Endothelial cell of umbilical vein (primary cell): ENCODE results near the gene DENND1A. TPM values are rescaled to one million over a fixed set of nuclear protein-coding genes. Genes with fewer than 3 reads are reported as not detected.

Experiments used
- BruUV-seq: library from RNA; stranded (reverse); fragments of 400-500 nt; replicated peaks from 2 replicates; lab custom pipeline; 2021; lab: Mats Ljungman, UMichigan
- CTCF ChIA-PET: fragments of 300-600, 350-600 bp; sonication (Branson Sonifier 250); formaldehyde crosslinking; loops from one replicate; lab custom pipeline; 2021; ENCODE audit warnings: antibody characterized with exemption, inconsistent platforms; lab: Charles Lee
- POLR2A ChIA-PET: fragments of 300-600, 350-600 bp; sonication (Branson Sonifier 250); formaldehyde crosslinking; loops from one replicate; lab custom pipeline; 2021; ENCODE audit warnings: antibody characterized with exemption, inconsistent platforms; lab: Charles Lee
- DNase-seq: peaks from one replicate; pipeline ENCODE4 v3.0.0-alpha.2; 2011; ENCODE audit warnings: low read depth, low spot score
- FAIRE-seq: peaks from 2 replicates; lab custom pipeline; 2011; peaks lifted over from hg19 to GRCh38; lab: Jason Lieb, UNC
- H2AFZ ChIP-seq: 2 replicates; pipeline ENCODE4 v1.6.0; 2012; ENCODE audit warnings: low read depth, low read length, control low read depth, inconsistent platforms
- H3K27ac ChIP-seq: 2 replicates; pipeline ENCODE4 v1.5.1; 2011; ENCODE audit warnings: low read depth, mild to moderate bottlenecking, control low read depth, low read length, moderate library complexity; ENCODE audit not compliant: insufficient read depth
- H3K27me3 ChIP-seq, 2 experiments: 2 replicates each; pipeline versions ENCODE4 v1.6.0 to v1.6.1; 2011; ENCODE audit warnings: low read length in 2 of 2, mixed read lengths in 1 of 2; ENCODE audit not compliant: control insufficient read depth in 2 of 2, insufficient read depth in 2 of 2
- H3K36me3 ChIP-seq, 2 experiments: 2 replicates in 1 of 2; 3 replicates in 1 of 2; pipeline ENCODE4 v1.5.1; 2011; ENCODE audit warnings: low read length in 2 of 2, mild to moderate bottlenecking in 1 of 2, moderate library complexity in 1 of 2; ENCODE audit not compliant: control insufficient read depth in 2 of 2, insufficient read depth in 2 of 2; ENCODE audit errors: extremely low read depth in 1 of 2
- H3K4me1 ChIP-seq: 3 replicates; pipeline ENCODE4 v1.5.1; 2011; ENCODE audit warnings: mild to moderate bottlenecking, low read length; ENCODE audit not compliant: control insufficient read depth, insufficient read depth; ENCODE audit errors: extremely low read depth
- H3K4me2 ChIP-seq: 2 replicates; pipeline ENCODE4 v1.6.1; 2011; ENCODE audit warnings: low read length, control low read depth, mixed read lengths; ENCODE audit not compliant: insufficient read depth
- H3K4me3 ChIP-seq, 3 experiments: fragments of 200-600 bp in 1 of 3; sonication (generic), shearing (Covaris generic) in 1 of 3; replicated peaks in 1 of 3; 2 replicates each; pipeline ENCODE4 v1.5.1; 2011 to 2016; ENCODE audit warnings: control low read depth in 3 of 3, low read length in 3 of 3, mild to moderate bottlenecking in 2 of 3, inconsistent platforms in 1 of 3, low read depth in 1 of 3, moderate library complexity in 1 of 3; ENCODE audit not compliant: insufficient read depth in 1 of 3
- H3K79me2 ChIP-seq: 2 replicates; pipeline ENCODE4 v1.6.0; 2012; ENCODE audit warnings: low read length, inconsistent platforms; ENCODE audit not compliant: control insufficient read depth, insufficient read depth
- H3K9ac ChIP-seq: replicated peaks from 2 replicates; pipeline ENCODE3; 2011; ENCODE audit warnings: low read length, control low read depth; ENCODE audit not compliant: insufficient read depth; ENCODE audit errors: extremely low read depth
- H3K9me1 ChIP-seq: replicated peaks from 3 replicates; pipeline ENCODE4 v1.6.0; 2011; ENCODE audit warnings: mild to moderate bottlenecking, low read length; ENCODE audit not compliant: control insufficient read depth, insufficient read depth; ENCODE audit errors: extremely low read depth
- H3K9me3 ChIP-seq: replicated peaks from 2 replicates; pipeline ENCODE4 v1.5.1; 2012; ENCODE audit warnings: low read length, inconsistent platforms; ENCODE audit not compliant: control insufficient read depth, insufficient read depth
- H4K20me1 ChIP-seq: replicated peaks from 2 replicates; pipeline ENCODE3; 2011; ENCODE audit warnings: mild to moderate bottlenecking, low read length; ENCODE audit not compliant: control insufficient read depth, insufficient read depth; ENCODE audit errors: extremely low read depth
- CTCF ChIP-seq, 2 donors: IDR thresholded peaks; 1 replicate in 1 of 2; 2 replicates in 1 of 2; pipeline ENCODE4 v1.5.1; 2011; ENCODE audit warnings: low read length in 2 of 2, mild to moderate bottlenecking in 2 of 2, moderate library complexity in 2 of 2, control low read depth in 1 of 2, inconsistent platforms in 1 of 2, low read depth in 1 of 2; ENCODE audit not compliant: insufficient read depth in 1 of 2; ENCODE audit errors: extremely low read depth in 1 of 2
- EZH2 ChIP-seq: IDR thresholded peaks from 2 replicates; pipeline ENCODE4 v1.6.1; 2012; ENCODE audit warnings: borderline replicate concordance, low read depth, mild to moderate bottlenecking, moderate library complexity, low read length, inconsistent platforms; ENCODE audit not compliant: severe bottlenecking
- FOS ChIP-seq: IDR thresholded peaks from 2 replicates; pipeline ENCODE4 v1.6.1; 2011; ENCODE audit warnings: mild to moderate bottlenecking, low read length, moderate library complexity, borderline replicate concordance; ENCODE audit not compliant: insufficient read depth
- JUN ChIP-seq: IDR thresholded peaks from 2 replicates; pipeline ENCODE4 v1.6.1; 2011; ENCODE audit warnings: borderline replicate concordance, low read depth; ENCODE audit not compliant: insufficient read length, insufficient read depth
- MYC ChIP-seq: IDR thresholded peaks from one replicate; pipeline ENCODE4 v1.6.1; 2011; ENCODE audit warnings: mild to moderate bottlenecking, low read depth, low read length
- dilution Hi-C: fragments of 300-500 bp; cut with MboI; formaldehyde crosslinking; loops from one replicate; pipeline ENCODE4 v1.15.0; 2019; ENCODE audit warnings: low sequenced_read_pairs; ENCODE audit not compliant: extremely low pct_ligation_motif_present
- intact Hi-C: fragments of 100-400 bp; cut with micrococcal nuclease; formaldehyde crosslinking; loops from one replicate; pipeline ENCODE4 v1.10.0; 2022
- polyA plus RNA-seq, 4 experiments: library from polyadenylated mRNA; depleted of rRNA in 3 of 4; stranded (reverse) in 3 of 4; unstranded in 1 of 4; fragments of >200 nt; gene quantifications; 2 replicates each; pipeline versions ENCODE4 v1.2.1 to v1.2.3, GENCODE V29; 2011 to 2012; ENCODE audit warnings: missing spikeins in 1 of 4
- total RNA-seq: library from RNA; stranded (reverse); gene quantifications from 2 replicates; pipeline ENCODE4 v1.2.3, GENCODE V29; 2021

The DENND1A gene
- total and polyA plus RNA-seq, 2 donors (not counting 3 experiments of a cell fraction or from before 2014, with no cell fraction given): 18.5 to 24.5 TPM

GRCh38 chr9:123530244-123530643, 399.7 kb downstream of the DENND1A start:
- Histone ChIP-seq H3K4me1 (no peaks in the 10 kb centered on the region), H3K4me2 (no peak overlapping the region), H3K27me3 (no peaks in the 10 kb centered on the region), H3K79me2 (no peaks in the 10 kb centered on the region), H3K4me3 (no peak overlapping the region), H4K20me1 (no peaks in the 10 kb centered on the region), H3K9ac (no peak overlapping the region), H3K9me1 (no peaks in the 10 kb centered on the region), H2AFZ (no peak overlapping the region), H3K36me3 (no peaks in the 10 kb centered on the region), H3K27ac (no peak overlapping the region), H3K9me3 (no peaks in the 10 kb centered on the region)
- DNase-seq (no peak), FAIRE-seq (peak; percentile 40)
- BruUV-seq: no TSS peak
- intact Hi-C loops: no loop called here
- dilution Hi-C loops: no loop called here
- POLR2A ChIA-PET: no interaction called here
- TF ChIP-seq FOS: no peak
- TF ChIP-seq CTCF (IDR thresholded peaks at IDR 0.05; ENCODE audit: extremely low read depth in 1 of 2, insufficient read depth in 1 of 2, low read depth in 1 of 2, low read length in 2 of 2): no peak
- no peak for TF ChIP-seq MYC
- no peak for TF ChIP-seq JUN
- CTCF ChIA-PET: no interaction called here

GRCh38 chr9:123528501-123528900, 401.4 kb downstream of the DENND1A start:
- no peak overlapping the region for H2AFZ ChIP-seq
- no peaks in the 10 kb centered on the region for H3K36me3 ChIP-seq
- no peaks in the 10 kb centered on the region for H3K4me1 ChIP-seq
- H3K4me2 ChIP-seq: no peak overlapping the region
- intact Hi-C loops (no loop called here), dilution Hi-C loops (no loop called here)
- FAIRE-seq (no peak), DNase-seq (no peak)
- no peak overlapping the region for H3K27ac ChIP-seq
- ChIA-PET POLR2A (no interaction called here), CTCF (interaction anchor here (1.0 kb wide), 1 partner anchor 19 kb away, joined by 3 read pairs; no protein-coding TSS in a partner anchor)
- H3K9me1 ChIP-seq: no peaks in the 10 kb centered on the region
- no peaks in the 10 kb centered on the region for H3K9me3 ChIP-seq
- H3K9ac ChIP-seq: no peak overlapping the region
- no peak overlapping the region for H3K4me3 ChIP-seq
- BruUV-seq: no TSS peak
- no peaks in the 10 kb centered on the region for H4K20me1 ChIP-seq
- TF ChIP-seq CTCF (IDR thresholded peaks at IDR 0.05; ENCODE audit: extremely low read depth in 1 of 2, insufficient read depth in 1 of 2, low read depth in 1 of 2, low read length in 2 of 2): no peak
- TF ChIP-seq EZH2: no peak
- no peaks in the 10 kb centered on the region for H3K27me3 ChIP-seq
- H3K79me2 ChIP-seq: no peaks in the 10 kb centered on the region
